HG03378 (cell line): ENCODE measurements around the gene CCDC91.
A peak's percentile ranks its signal among the peaks of the same experiment; 100 is the strongest.
"Not testable (repeated sequence)": the region's sequence is repeated elsewhere in the genome, so short reads cannot be mapped to it uniquely, and the experiment has no call there.

Experiments
- ATAC-seq: cut with Tn5 transposase; IDR thresholded peaks from one replicate; pipeline ENCODE4 v1.9.1; 2021; ENCODE audit warnings: mild to moderate bottlenecking, moderate library complexity; ENCODE audit not compliant: unreplicated experiment

Gene CCDC91

GRCh38 chr12:28227251-28227650 is 37.0 kb downstream of the CCDC91 start:
- ATAC-seq, result no peak

GRCh38 chr12:28231248-28231647 is 41.0 kb downstream of the CCDC91 start:
- ATAC-seq, result no peak

- ATAC-seq, result no peak
Measured at GRCh38 chr12:28232211-28232928, 42.1 kb downstream of the CCDC91 start.

DNA sequence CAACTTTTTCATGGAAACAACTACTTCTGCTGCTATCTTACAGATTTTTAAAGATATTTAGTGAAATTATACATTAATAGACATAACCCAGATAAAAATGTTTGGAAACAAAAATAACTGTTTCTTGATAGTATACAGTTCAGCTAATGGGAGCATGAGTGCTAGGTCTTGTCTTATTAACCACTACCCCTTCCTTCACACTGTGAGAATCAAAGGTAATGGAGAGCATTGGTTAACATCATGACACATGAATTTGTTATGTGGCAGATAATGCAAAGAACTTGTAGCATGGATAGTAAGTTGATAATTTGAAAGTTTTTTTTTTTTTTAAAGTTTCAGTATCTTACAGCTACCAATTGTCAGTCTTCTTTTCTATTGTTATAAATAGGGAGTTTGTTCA is 44.2 kb downstream of the CCDC91 start:
- no peak for ATAC-seq

DNA sequence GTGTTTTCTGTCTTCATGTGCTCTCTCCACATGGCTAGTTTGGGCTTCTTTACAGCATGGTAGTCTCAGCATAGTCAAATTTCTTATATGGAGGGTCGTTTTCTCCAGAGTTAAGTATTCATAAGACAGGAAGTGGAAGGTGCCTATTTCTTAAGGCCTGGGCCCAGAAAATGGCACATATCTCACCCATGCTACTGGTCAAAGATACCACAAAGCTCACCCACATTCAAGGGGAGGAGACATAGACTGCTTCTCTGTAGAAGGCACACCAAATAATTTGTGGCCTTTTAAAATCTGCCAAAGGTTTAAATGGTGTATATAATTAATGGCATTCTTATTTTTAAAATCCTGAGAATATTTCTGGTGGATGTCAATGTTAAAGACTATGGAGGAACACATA is 44.8 kb downstream of the CCDC91 start:
- no peak for ATAC-seq

DNA sequence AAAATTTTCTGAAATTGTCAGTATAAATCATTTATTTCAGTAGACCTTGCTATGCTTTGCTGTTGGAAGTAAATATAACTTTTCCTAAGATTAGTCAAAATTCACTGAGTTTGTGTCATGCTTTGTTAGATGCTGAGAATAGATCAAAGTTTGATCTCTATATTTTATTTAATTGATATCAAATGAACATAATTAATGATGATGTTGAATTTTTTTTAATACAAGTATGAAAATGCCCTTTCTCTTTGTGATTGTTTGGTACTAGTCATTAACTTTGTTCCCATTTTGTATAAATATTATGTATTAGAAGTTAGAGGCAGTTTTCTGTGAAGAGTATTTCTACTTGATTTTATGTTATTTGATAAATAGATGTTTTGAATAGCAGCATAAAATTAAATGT is 45.7 kb downstream of the CCDC91 start:
- ATAC-seq, result no peak

- ATAC-seq, result no peak
Measured at GRCh38 chr12:28237423-28237822, 47.2 kb downstream of the CCDC91 start.

DNA sequence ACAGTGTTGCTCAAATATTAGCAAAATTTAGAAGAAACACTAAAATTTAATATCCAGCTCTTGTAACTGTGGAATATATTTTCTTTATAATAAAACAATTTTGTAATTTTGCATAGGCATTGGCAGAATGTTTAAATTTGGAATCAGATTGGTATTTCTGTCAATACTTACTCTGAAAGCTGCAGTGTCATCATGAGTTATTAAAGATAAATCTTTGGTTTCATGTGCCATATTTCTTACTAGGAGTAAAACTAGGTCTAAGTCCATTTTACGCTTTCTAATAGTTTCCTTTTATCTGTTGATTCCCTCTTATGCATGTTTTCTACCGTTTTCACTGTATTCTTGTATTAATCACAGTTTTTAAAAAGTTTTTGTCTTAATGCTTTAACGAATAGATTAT is 49.7 kb downstream of the CCDC91 start:
- no peak for ATAC-seq

DNA sequence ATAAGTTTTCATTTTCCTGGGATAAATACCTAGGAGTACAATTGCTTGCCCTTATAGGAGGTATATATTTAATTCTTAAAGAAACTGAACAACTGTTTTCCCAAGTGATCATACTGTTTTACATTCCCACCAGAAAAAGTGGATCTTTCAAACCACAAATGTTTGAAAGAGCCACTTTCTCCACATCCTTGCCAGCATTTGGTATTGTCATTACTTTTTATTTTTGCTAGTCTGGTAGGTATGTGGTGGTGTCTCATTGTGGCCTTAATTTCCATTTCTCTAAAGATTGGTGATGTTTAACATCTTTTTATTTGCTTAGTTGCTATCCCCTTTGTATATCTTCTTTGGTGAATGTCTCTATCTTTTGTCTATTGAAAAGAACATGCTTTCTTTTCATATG is 50.6 kb downstream of the CCDC91 start:
- no peak for ATAC-seq

DNA sequence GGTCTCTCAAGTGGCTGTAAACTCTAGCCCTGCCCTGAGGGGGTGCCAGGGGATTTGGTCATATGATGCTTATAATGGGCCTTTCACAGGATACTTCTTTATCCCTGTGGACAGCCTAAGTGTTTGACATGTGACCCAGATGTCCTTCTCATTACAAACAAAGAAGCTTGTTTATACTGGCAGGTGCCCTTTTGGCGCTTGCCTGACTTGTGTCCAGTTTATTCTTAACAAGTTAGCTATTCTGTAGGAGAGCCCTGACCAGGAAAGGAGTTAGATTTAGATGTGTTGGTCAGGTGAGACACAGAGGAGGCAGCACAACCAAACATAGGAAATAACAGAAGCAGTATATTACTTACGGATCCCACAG is 51.9 kb downstream of the CCDC91 start:
- ATAC-seq, result no peak

- ATAC-seq, result no peak
Measured at GRCh38 chr12:28242496-28243309, 52.4 kb downstream of the CCDC91 start.

DNA sequence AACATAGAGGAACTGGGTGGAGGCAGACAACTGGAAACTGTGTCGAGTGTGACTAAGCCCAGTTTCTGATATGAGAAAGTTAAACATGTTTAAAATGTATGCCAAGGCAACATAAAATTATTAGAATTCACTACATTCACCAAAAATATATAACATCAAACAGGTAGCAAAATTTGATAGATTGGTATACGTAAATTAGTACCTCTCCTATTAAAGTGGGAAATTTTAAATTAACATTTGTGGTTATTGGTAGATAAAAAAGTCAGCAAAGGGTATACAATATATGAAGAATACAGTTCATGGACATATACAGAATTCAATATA is 53.0 kb downstream of the CCDC91 start:
- no peak for ATAC-seq

DNA sequence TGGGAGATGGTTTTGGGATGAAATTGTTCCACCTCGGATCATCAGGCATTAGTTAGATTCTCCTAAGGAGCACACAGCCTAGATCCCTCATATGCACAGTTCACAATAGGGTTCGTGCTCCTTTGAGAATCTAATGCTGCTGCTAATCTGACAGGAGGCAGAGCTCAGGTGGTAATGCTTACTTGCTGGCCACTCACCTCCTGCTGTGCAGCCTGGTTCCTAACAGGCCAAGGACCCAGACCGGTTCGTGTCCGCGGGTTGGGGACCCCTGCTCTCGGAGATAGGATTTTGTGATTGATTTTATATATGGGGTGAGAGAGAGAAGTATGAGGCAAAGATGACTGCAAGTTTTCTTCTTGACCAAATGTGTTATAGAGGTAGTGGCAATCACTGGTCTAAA is 57.5 kb downstream of the CCDC91 start:
- no peak for ATAC-seq

GRCh38 chr12:28248555-28249145 is 58.4 kb downstream of the CCDC91 start:
- ATAC-seq, result no peak

DNA sequence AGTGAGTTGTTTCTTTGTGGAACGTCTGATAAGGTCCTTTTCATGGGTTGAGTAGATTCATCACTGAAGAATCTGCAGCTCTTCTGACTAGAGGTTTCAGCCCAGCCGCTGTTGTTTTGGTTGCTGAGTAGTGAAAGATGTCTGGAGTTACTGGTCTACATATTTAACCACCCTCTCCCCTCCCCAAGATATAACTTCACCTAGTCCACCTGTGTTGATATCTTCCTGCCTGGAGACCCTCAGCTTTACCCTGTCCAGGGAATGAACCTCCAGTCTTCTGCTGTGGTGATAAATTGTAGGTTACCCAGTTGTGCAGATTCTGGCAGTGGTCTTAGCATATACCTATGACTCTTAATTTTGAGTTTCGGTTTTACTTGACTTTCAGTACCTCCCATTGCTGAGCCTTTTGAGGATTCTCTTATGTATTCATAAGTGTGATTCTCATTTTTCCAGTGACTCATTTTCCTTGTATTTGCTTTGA is 62.9 kb downstream of the CCDC91 start:
- peak; percentile 97 for ATAC-seq

DNA sequence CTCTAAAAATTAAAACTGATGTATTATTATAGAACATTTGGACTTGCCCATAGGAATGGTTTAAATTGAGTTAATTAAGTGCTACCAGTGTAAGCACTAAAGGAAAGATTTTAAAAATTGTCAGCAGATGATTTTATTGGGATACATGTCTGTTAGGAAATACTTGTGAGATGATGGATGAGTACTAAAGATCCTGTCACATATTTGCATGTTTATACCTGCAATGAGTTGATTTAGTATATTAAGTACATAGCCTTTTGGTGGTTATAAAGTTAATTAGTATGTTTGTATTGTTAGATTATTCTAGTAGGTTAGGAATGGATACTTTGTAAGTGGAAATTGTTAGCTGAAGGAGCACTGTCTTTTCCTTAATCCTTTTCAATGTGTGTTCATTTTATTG is 67.2 kb downstream of the CCDC91 start:
- no peak for ATAC-seq

- no peak for ATAC-seq
Measured at GRCh38 chr12:28258998-28259397, 68.7 kb downstream of the CCDC91 start.

DNA sequence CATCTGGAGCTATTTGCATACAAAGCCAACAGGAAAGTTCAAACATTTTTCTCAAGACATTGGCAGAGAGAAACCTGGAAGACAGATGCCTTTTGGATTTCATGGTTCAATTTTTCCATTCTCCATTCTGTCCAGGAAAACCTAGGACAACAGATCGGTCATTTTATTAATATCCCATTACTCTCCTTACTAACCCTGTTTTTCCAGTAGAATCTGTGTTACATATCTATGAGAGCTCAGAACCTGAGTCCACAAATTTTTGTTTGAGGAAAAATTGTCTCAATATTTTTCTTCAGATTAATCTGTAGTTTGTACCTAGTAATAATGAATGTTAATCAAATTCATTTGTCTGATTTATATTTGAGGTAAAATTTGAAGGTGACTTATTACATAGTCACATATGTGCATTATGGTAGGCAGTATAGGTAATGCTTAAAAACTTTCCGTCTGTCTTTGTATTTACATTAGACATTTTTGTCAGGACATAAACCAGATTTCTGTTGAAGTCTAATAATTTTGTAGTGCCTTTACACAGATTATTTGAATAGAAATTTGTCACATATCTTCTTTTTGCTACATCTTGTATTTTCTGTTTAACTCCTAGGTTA is 75.3 kb downstream of the CCDC91 start:
- ATAC-seq, result no peak

- not testable (repeated sequence) for ATAC-seq
Measured at GRCh38 chr12:28267920-28268607, 77.8 kb downstream of the CCDC91 start.

DNA sequence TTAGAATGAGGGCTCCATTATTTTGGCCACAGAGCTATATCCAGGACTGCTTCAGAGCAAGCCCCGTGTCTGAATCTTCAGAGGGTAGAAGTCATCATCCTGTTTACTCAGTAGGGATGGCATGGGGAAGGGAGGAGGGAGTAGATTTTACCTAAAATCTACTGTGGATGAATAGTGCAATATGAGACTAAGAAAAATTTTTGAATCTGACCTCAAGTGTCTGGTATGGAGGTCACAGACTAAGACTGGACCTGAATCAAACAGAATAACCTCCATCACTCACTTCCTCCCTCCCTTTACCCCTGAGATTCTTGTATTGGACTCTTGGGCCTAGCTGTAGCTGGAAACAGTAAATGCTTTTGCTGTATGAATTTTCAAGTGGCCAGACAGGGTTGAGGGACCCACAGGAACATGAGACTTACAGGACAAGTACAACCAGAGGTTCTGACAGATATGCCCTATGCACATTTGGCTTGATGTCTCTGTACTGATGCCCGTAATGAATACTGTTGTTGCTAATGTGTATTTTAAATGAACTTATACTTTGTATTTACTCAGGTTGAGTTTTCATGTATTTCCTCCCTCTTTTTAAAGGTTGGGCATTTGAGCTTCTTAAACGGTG is 78.5 kb downstream of the CCDC91 start:
- no peak for ATAC-seq

GRCh38 chr12:28269851-28270250 is 79.6 kb downstream of the CCDC91 start:
- ATAC-seq, result no peak
